Rectal smooth muscle tissue (tissue), 1 donor: ENCODE results near the gene SERPINB10.

Experiments used
- H3K27ac ChIP-seq: one replicate; pipeline ENCODE4 v1.7.0; 2013; ENCODE audit warnings: low read depth, low read length, inconsistent platforms
- H3K27me3 ChIP-seq: one replicate; pipeline ENCODE4 v1.7.0; 2013; ENCODE audit warnings: low read length; ENCODE audit not compliant: control insufficient read depth, insufficient read depth
- H3K36me3 ChIP-seq: one replicate; pipeline ENCODE4 v1.7.0; 2013; ENCODE audit warnings: low read length; ENCODE audit not compliant: control insufficient read depth, insufficient read depth
- H3K4me1 ChIP-seq: one replicate; pipeline ENCODE4 v1.7.0; 2013; ENCODE audit warnings: low read length; ENCODE audit not compliant: control insufficient read depth, insufficient read depth
- H3K4me3 ChIP-seq: one replicate; pipeline ENCODE4 v1.7.0; 2013; ENCODE audit warnings: low read length
- H3K9ac ChIP-seq: one replicate; pipeline ENCODE4 v1.7.0; 2013; ENCODE audit warnings: low read length

SERPINB10 gene

GRCh38 chr18:63963615-63964256 is 56.0 kb downstream of the SERPINB10 start:
- Histone ChIP-seq H3K27ac (no peak overlapping the region), H3K4me3 (no peak overlapping the region), H3K36me3 (no peaks in the 10 kb centered on the region), H3K27me3 (no peaks in the 10 kb centered on the region), H3K9ac (no peak overlapping the region), H3K4me1 (no peaks in the 10 kb centered on the region)

DNA sequence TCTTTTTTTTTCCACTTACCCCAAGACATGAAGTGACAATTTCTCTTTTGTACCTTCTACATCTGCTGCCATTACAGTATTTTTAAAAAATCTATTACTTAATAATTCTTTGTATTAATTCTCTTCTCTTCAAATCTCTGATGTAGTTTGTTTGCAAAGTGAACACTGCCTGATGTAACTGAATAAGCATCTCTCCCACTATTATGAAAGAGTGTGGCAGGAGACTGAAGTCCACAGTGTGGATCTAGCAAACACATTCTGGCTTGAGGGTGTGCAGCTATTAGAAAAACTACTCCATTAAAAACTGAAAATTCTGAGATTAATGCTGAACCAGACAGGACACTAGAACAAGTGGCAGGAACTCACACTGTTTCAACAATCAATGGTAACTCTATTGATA is 57.1 kb downstream of the SERPINB10 start:
- Histone ChIP-seq H3K4me1 (no peaks in the 10 kb centered on the region), H3K36me3 (no peaks in the 10 kb centered on the region), H3K4me3 (no peak overlapping the region), H3K27me3 (no peaks in the 10 kb centered on the region), H3K27ac (no peak overlapping the region), H3K9ac (no peak overlapping the region)

- Histone ChIP-seq H3K36me3 (no peaks in the 10 kb centered on the region), H3K27ac (no peak overlapping the region), H3K9ac (no peak overlapping the region), H3K4me3 (no peak overlapping the region), H3K4me1 (no peaks in the 10 kb centered on the region), H3K27me3 (no peaks in the 10 kb centered on the region)
Observed at GRCh38 chr18:63965716-63966330, 58.1 kb downstream of the SERPINB10 start.

DNA sequence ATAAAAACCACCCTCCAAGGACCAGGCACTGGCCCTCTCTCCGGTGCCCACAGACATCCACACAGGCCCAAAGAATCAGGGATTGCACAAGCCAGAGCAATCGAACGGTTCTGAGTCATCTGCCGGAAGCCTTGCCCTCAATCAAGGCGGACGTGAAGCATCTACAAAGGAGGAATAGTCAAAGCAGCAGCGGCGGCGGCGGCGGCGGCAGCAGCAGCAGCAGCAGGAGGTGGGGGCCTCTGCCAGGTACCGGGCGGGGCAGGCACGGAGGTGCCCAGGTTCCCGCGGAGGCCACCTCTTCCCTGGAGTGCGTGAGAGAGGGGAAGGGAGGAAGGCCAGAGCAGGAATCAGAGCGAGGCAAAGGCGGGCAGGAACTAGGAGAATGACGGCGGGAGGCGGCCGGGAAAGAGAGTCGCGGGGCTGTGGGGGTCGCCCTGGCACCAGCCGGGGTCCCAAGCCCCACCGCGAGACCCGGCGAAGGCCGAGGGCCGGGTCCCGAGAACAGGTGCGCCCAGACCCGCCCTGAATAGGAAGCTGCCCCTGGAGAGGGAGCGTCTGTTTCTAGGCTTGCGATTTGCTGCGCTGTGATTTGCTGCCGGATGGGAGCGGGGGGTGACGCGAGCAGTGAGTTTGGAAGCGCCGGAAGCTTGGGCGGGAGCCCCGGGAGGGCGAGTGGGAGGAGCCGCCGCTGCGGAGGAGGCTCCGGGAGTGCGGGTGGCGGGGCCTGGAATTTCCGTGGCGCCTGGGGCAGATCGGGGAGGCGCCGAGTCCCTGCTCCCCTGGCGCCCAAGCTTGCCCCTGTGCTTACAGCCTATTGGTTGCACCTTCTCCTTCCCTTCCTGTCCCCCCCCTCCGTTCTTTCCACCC is 62.4 kb downstream of the SERPINB10 start, which contains the start of gene SERPINB8:
Gene SERPINB8 (plus strand): TSS at position 140 of the 867 bp plus-strand sequence. CDS start 8,228 bp downstream, outside the sequence.
- Histone ChIP-seq H3K36me3 (no peaks in the 10 kb centered on the region), H3K4me3 (peak within 1 kb of the TSS; percentile 87), H3K9ac (peak within 1 kb of the TSS; percentile 82), H3K4me1 (no peaks in the 10 kb centered on the region), H3K27ac (peak within 1 kb of the TSS; percentile 92), H3K27me3 (no peaks in the 10 kb centered on the region)

- Histone ChIP-seq H3K4me1 (no peaks in the 10 kb centered on the region), H3K9ac (peak overlapping the region; percentile 67), H3K27me3 (no peaks in the 10 kb centered on the region), H3K36me3 (no peaks in the 10 kb centered on the region), H3K4me3 (peak overlapping the region; percentile 87), H3K27ac (peak overlapping the region; percentile 92)
Observed at GRCh38 chr18:63970809-63971205, 63.0 kb downstream of the SERPINB10 start.

GRCh38 chr18:63971320-63972001 is 63.7 kb downstream of the SERPINB10 start:
- Histone ChIP-seq H3K9ac (no peak overlapping the region), H3K4me3 (peak overlapping the region; percentile 87), H3K36me3 (no peaks in the 10 kb centered on the region), H3K27me3 (no peaks in the 10 kb centered on the region), H3K27ac (peak overlapping the region; percentile 92), H3K4me1 (no peaks in the 10 kb centered on the region)

- H3K4me1 ChIP-seq: no peaks in the 10 kb centered on the region
- no peak overlapping the region for H3K4me3 ChIP-seq
- H3K27me3 ChIP-seq: no peaks in the 10 kb centered on the region
- H3K9ac ChIP-seq: no peak overlapping the region
- no peaks in the 10 kb centered on the region for H3K36me3 ChIP-seq
- no peak overlapping the region for H3K27ac ChIP-seq
Observed at GRCh38 chr18:63972002-63972376, 64.2 kb downstream of the SERPINB10 start.

DNA sequence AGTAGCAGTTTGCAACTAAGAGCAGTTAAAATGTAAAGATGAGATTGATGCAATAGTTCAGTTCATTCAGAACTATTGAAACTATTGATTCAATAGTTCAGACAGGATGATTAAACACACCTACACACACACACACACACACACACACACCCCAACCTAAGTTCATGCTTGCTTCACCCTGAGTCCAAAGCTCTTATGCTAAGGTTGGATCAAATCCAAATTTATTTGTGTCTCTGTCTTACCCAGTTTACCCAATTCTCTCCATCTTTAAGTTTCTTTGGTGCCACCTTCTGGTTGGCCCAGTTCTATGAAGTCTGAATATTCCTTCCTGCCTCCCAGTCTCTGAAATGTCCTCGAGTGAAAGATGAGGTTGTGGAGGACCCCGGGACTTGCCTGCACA is 67.2 kb downstream of the SERPINB10 start:
- H3K27ac ChIP-seq: no peak overlapping the region
- no peaks in the 10 kb centered on the region for H3K27me3 ChIP-seq
- H3K9ac ChIP-seq: no peak overlapping the region
- H3K36me3 ChIP-seq: no peaks in the 10 kb centered on the region
- H3K4me1 ChIP-seq: no peaks in the 10 kb centered on the region
- no peak overlapping the region for H3K4me3 ChIP-seq

DNA sequence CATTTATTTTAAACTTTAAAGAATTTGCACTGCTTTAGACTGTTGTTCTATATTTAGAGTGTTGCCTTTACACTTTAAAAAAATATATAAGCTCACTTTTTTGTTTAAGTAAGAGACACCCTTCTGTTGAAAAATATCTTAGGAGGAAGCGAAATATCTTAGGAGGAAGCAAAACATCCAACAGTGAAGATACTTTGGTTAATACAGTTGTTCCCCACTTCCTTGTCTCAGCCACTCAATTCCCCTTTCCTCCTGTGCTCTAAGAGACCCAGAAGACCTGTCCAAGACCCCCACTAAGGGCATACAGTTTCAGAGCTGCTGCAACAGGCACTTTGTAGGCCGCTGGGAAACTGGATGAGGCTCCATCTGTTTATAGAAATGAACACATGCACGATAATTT is 67.9 kb downstream of the SERPINB10 start:
- no peaks in the 10 kb centered on the region for H3K27me3 ChIP-seq
- H3K27ac ChIP-seq: no peak overlapping the region
- no peaks in the 10 kb centered on the region for H3K4me1 ChIP-seq
- H3K4me3 ChIP-seq: no peak overlapping the region
- H3K36me3 ChIP-seq: no peaks in the 10 kb centered on the region
- H3K9ac ChIP-seq: no peak overlapping the region

- Histone ChIP-seq H3K27ac (no peak overlapping the region), H3K4me1 (no peaks in the 10 kb centered on the region), H3K9ac (no peak overlapping the region), H3K27me3 (no peaks in the 10 kb centered on the region), H3K36me3 (no peaks in the 10 kb centered on the region), H3K4me3 (no peak overlapping the region)
Observed at GRCh38 chr18:63977040-63977439, 69.3 kb downstream of the SERPINB10 start.

DNA sequence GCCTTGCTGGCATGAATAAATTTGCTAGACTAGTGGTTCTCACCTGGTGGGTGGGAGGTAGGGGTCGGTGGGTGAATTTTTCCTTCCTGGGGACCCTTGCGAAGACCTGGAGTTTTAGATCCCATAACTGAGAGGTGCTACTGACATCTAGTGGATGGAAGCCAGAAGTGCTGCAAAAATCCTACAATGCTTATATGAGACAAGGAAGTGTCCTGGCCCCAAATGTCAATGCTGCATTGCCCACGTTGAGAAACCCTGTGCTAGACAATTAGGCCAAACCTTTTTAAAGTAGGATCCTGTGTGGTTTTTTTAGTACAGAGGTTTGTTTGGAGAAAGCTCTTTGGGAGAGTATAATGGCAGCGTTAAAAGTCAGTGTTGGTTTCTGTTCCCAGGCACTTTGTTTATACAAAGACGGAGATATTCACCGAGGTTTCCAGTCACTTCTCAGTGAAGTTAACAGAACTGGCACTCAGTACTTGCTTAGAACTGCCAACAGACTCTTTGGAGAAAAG is 71.7 kb downstream of the SERPINB10 start:
- H3K36me3 ChIP-seq: no peaks in the 10 kb centered on the region
- H3K9ac ChIP-seq: no peak overlapping the region
- no peaks in the 10 kb centered on the region for H3K27me3 ChIP-seq
- H3K4me3 ChIP-seq: peak overlapping the region; percentile 44
- H3K4me1 ChIP-seq: no peaks in the 10 kb centered on the region
- peak overlapping the region; percentile 60 for H3K27ac ChIP-seq

DNA sequence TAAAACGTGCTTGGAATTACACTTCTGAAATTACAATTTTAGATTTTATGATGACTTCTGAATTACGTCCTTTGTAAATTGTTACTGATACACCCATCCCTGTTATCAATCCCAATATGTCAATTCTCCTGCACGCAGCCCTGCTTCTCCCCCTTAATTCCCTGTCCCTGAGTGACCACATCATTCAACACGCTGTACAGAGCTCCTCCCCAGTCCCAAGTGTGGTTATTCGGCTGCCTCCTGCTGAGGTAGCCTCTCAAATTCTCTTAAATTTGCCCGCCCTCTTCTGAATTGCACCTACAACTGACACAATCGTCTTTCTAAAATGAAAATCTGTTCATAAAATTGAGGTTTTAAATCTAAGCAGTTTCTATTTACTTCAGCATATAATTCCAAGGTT is 72.3 kb downstream of the SERPINB10 start:
- no peaks in the 10 kb centered on the region for H3K27me3 ChIP-seq
- no peak overlapping the region for H3K9ac ChIP-seq
- peak overlapping the region; percentile 44 for H3K4me3 ChIP-seq
- H3K27ac ChIP-seq: peak overlapping the region; percentile 60
- H3K36me3 ChIP-seq: no peaks in the 10 kb centered on the region
- H3K4me1 ChIP-seq: no peaks in the 10 kb centered on the region
